Cardiac muscle cell (in vitro differentiated cells and primary cell): ENCODE results near the gene ESRP2. TPM values are rescaled to one million over a fixed set of nuclear protein-coding genes. Genes with fewer than 3 reads are reported as not detected.
A peak's percentile ranks its signal among the peaks of the same experiment; 100 is the strongest.

ENCODE experiments used
- DNase-seq, 2 donors: peaks; one replicate each; pipeline versions ENCODE4 v3.0.0 to v3.0.0-alpha.2; 2010 to 2017; ENCODE audit warnings: low read depth in 1 of 2, low spot score in 1 of 2
- H3K27ac ChIP-seq: fragments of 200-600 bp; sonication (generic); 2 replicates; pipeline ENCODE4 v1.5.1; 2016
- H3K27me3 ChIP-seq: fragments of 200-600 bp; sonication (generic); 2 replicates; pipeline ENCODE4 v1.6.0; 2016; ENCODE audit warnings: control low read depth
- H3K36me3 ChIP-seq: fragments of 200-600 bp; sonication (generic); 2 replicates; pipeline ENCODE4 v1.5.1; 2016; ENCODE audit warnings: control low read depth
- H3K4me1 ChIP-seq: fragments of 200-600 bp; sonication (generic); 2 replicates; pipeline ENCODE4 v1.8.1; 2017; ENCODE audit warnings: low read depth, mild to moderate bottlenecking, mixed run types
- H3K4me3 ChIP-seq: fragments of 200-600 bp; sonication (generic); 2 replicates; pipeline ENCODE4 v1.5.1; 2016; ENCODE audit warnings: mild to moderate bottlenecking
- H3K9me3 ChIP-seq: fragments of 200-600 bp; sonication (generic); 2 replicates; pipeline ENCODE4 v1.5.1; 2017; ENCODE audit warnings: low read depth, mild to moderate bottlenecking, control low read depth
- CTCF ChIP-seq: IDR thresholded peaks from 2 replicates; pipeline ENCODE4 v1.5.1; 2012; ENCODE audit warnings: low read depth, mild to moderate bottlenecking, low read length
- polyA plus RNA-seq: library from polyadenylated mRNA; unstranded; fragments of >200 nt; fragmentation: Nextera tagmentation; extraction: Ambion mirVana; gene quantifications from 2 replicates; pipeline ENCODE4 v1.2.1, GENCODE V29; 2016
- total RNA-seq: library from RNA; depleted of rRNA; stranded (reverse); fragments of >200 nt; gene quantifications from 2 replicates; pipeline ENCODE4 v1.2.3, GENCODE V29; 2016

ESRP2 gene
- total and polyA plus RNA-seq, 2 experiments from 2014 or later = 1.8 to 2.8 TPM

GRCh38 chr16:68269793-68270192 lies 33.9 kb upstream of the ESRP2 start:
- Histone ChIP-seq H3K27ac (no peak overlapping the region), H3K4me1 (peaks cover 9% of the 10 kb centered on the region)
- TF ChIP-seq CTCF = no peak

GRCh38 chr16:68267612-68268405 lies 31.9 kb upstream of the ESRP2 start:
- H3K27ac ChIP-seq = no peak overlapping the region
- no peak for TF ChIP-seq CTCF
- DNase-seq = no peak
- H3K36me3 ChIP-seq = no peaks in the 10 kb centered on the region
- no peaks in the 10 kb centered on the region for H3K9me3 ChIP-seq
- no peak overlapping the region for H3K4me3 ChIP-seq
- peaks cover 9% of the 10 kb centered on the region for H3K4me1 ChIP-seq
- no peaks in the 10 kb centered on the region for H3K27me3 ChIP-seq

More at GRCh38 chr16:68269793-68270192, 33.9 kb upstream of the ESRP2 start:
- DNase-seq = no peak
- Histone ChIP-seq H3K27me3 (no peaks in the 10 kb centered on the region), H3K4me3 (no peak overlapping the region), H3K9me3 (no peaks in the 10 kb centered on the region), H3K36me3 (no peaks in the 10 kb centered on the region)

- TF ChIP-seq CTCF = no peak
- Histone ChIP-seq H3K27ac (peak overlapping the region; percentile 5), H3K36me3 (no peaks in the 10 kb centered on the region), H3K4me3 (peak overlapping the region; percentile 93), H3K9me3 (no peaks in the 10 kb centered on the region), H3K27me3 (no peaks in the 10 kb centered on the region), H3K4me1 (peaks cover 9% of the 10 kb centered on the region)
- DNase-seq = peak; percentile 46 to 62
Observed at GRCh38 chr16:68265078-68265920, 29.4 kb upstream of the ESRP2 start.

GRCh38 chr16:68264128-68265077 lies 28.5 kb upstream of the ESRP2 start, which contains the start of gene SLC7A6:
TSS of gene SLC7A6 (plus strand) at chr16:68264526. CDS start at chr16:68274727, 10,201 bp downstream.
- peak; percentile 77 for TF ChIP-seq CTCF
- Histone ChIP-seq H3K4me3 (peak within 1 kb of the TSS; percentile 93), H3K27ac (peak within 1 kb of the TSS; percentile 77), H3K4me1 (peaks cover 9% of the 10 kb centered on the region), H3K36me3 (no peaks in the 10 kb centered on the region), H3K9me3 (no peaks in the 10 kb centered on the region), H3K27me3 (no peaks in the 10 kb centered on the region)
- DNase-seq = peak; percentile 80 to 81

GRCh38 chr16:68263559-68264127 lies 27.7 kb upstream of the ESRP2 start:
- H3K4me3 ChIP-seq = peak overlapping the region; percentile 93
- H3K4me1 ChIP-seq = peaks cover 9% of the 10 kb centered on the region
- H3K36me3 ChIP-seq = no peaks in the 10 kb centered on the region
- no peaks in the 10 kb centered on the region for H3K9me3 ChIP-seq
- DNase-seq = no peak
- no peak for TF ChIP-seq CTCF
- H3K27ac ChIP-seq = peak overlapping the region; percentile 77
- H3K27me3 ChIP-seq = no peaks in the 10 kb centered on the region
